ENCODE measurements around the gene CTNNA3.

The CTNNA3 gene

GRCh38 chr10:67518043-67518442 lies 178.0 kb downstream of the CTNNA3 start:
- no peak for TF ChIP-seq CTCF (IDR thresholded peaks at IDR 0.05)
- no peaks in the 10 kb centered on the region for H3K79me2 ChIP-seq
- no peaks in the 10 kb centered on the region for H3K36me3 ChIP-seq (ENCODE audit: control insufficient read depth, insufficient read depth, low read length)
- no peak overlapping the region for H3K4me2 ChIP-seq (ENCODE audit: low read length)
- no peak overlapping the region for H3K9ac ChIP-seq
- H3K4me1 ChIP-seq: no peaks in the 10 kb centered on the region
- no peaks in the 10 kb centered on the region for H3K27me3 ChIP-seq (ENCODE audit: control insufficient read depth, insufficient read depth, low read length)
- H3K9me3 ChIP-seq (ENCODE audit: control insufficient read depth, low read length): no peaks in the 10 kb centered on the region
- no peak overlapping the region for H2AFZ ChIP-seq
- no peak overlapping the region for H3K27ac ChIP-seq
- no peak overlapping the region for H3K4me3 ChIP-seq (ENCODE audit: low read depth, low read length)

GRCh38 chr10:67506757-67507091 lies 189.3 kb downstream of the CTNNA3 start:
- Histone ChIP-seq H3K36me3 (ENCODE audit: control insufficient read depth, insufficient read depth, low read length) (no peaks in the 10 kb centered on the region), H3K4me1 (no peaks in the 10 kb centered on the region), H2AFZ (no peak overlapping the region), H3K27me3 (ENCODE audit: control insufficient read depth, insufficient read depth, low read length) (no peaks in the 10 kb centered on the region), H3K4me2 (ENCODE audit: low read length) (no peak overlapping the region), H3K9ac (no peak overlapping the region), H3K79me2 (no peaks in the 10 kb centered on the region), H3K27ac (no peak overlapping the region), H3K9me3 (ENCODE audit: control insufficient read depth, low read length) (no peaks in the 10 kb centered on the region), H3K4me3 (ENCODE audit: low read depth, low read length) (no peak overlapping the region)
- TF ChIP-seq CTCF (IDR thresholded peaks at IDR 0.05): no peak

GRCh38 chr10:67506083-67506756 lies 189.8 kb downstream of the CTNNA3 start:
- Histone ChIP-seq H3K9me3 (ENCODE audit: control insufficient read depth, low read length) (no peaks in the 10 kb centered on the region), H3K36me3 (ENCODE audit: control insufficient read depth, insufficient read depth, low read length) (no peaks in the 10 kb centered on the region), H3K4me2 (ENCODE audit: low read length) (no peak overlapping the region), H3K27me3 (ENCODE audit: control insufficient read depth, insufficient read depth, low read length) (no peaks in the 10 kb centered on the region), H3K4me1 (no peaks in the 10 kb centered on the region), H3K27ac (no peak overlapping the region), H2AFZ (no peak overlapping the region), H3K9ac (no peak overlapping the region), H3K79me2 (no peaks in the 10 kb centered on the region), H3K4me3 (ENCODE audit: low read depth, low read length) (no peak overlapping the region)
- no peak for TF ChIP-seq CTCF (IDR thresholded peaks at IDR 0.05)

- H3K4me3 ChIP-seq (ENCODE audit: low read depth, low read length): no peak overlapping the region
- no peak overlapping the region for H2AFZ ChIP-seq
- H3K9ac ChIP-seq: no peak overlapping the region
- no peak overlapping the region for H3K4me2 ChIP-seq (ENCODE audit: low read length)
- no peaks in the 10 kb centered on the region for H3K4me1 ChIP-seq
- H3K9me3 ChIP-seq (ENCODE audit: control insufficient read depth, low read length): no peaks in the 10 kb centered on the region
- TF ChIP-seq CTCF (IDR thresholded peaks at IDR 0.05): no peak
- no peaks in the 10 kb centered on the region for H3K27me3 ChIP-seq (ENCODE audit: control insufficient read depth, insufficient read depth, low read length)
- H3K36me3 ChIP-seq (ENCODE audit: control insufficient read depth, insufficient read depth, low read length): no peaks in the 10 kb centered on the region
- no peak overlapping the region for H3K27ac ChIP-seq
- H3K79me2 ChIP-seq: no peaks in the 10 kb centered on the region
Measured at GRCh38 chr10:67492317-67493019, 203.5 kb downstream of the CTNNA3 start.

All from parathyroid adenoma (tissue), 2 donors.